Smooth muscle cell (in vitro differentiated cells): ENCODE measurements around the gene C5orf52. TPM values are rescaled to one million over a fixed set of nuclear protein-coding genes. Genes with fewer than 3 reads are reported as not detected.

Experiments used
- DNase-seq: peaks from one replicate; lab custom pipeline; 2025; ENCODE audit not compliant: unreplicated experiment; lab: John Stamatoyannopoulos, UW
- H2AFZ ChIP-seq: fragments of 200-600 bp; sonication (generic); 2 replicates; pipeline ENCODE4 v1.6.0; 2016; ENCODE audit warnings: antibody characterized with exemption, low read depth, mild to moderate bottlenecking
- H3F3A ChIP-seq: fragments of 200-600 bp; sonication (generic); 2 replicates; pipeline ENCODE4 v1.6.0; 2017; ENCODE audit warnings: antibody characterized with exemption, low read depth
- H3K27ac ChIP-seq: fragments of 200-600 bp; sonication (generic); 2 replicates; pipeline ENCODE4 v1.5.1; 2016; ENCODE audit warnings: low read depth, mild to moderate bottlenecking
- H3K27me3 ChIP-seq: fragments of 200-600 bp; sonication (generic); 2 replicates; pipeline ENCODE4 v1.6.1; 2016; ENCODE audit warnings: low read depth, mild to moderate bottlenecking
- H3K36me3 ChIP-seq: fragments of 200-600 bp; sonication (generic); 2 replicates; pipeline ENCODE4 v1.5.1; 2016; ENCODE audit warnings: low read depth
- H3K4me1 ChIP-seq: fragments of 200-600 bp; sonication (generic); 2 replicates; pipeline ENCODE4 v1.5.1; 2016; ENCODE audit warnings: low read depth
- H3K4me2 ChIP-seq: fragments of 200-600 bp; sonication (generic); 2 replicates; pipeline ENCODE4 v1.6.0; 2016; ENCODE audit warnings: mild to moderate bottlenecking
- H3K4me3 ChIP-seq: fragments of 200-600 bp; sonication (generic); 2 replicates; pipeline ENCODE4 v1.5.1; 2016; ENCODE audit warnings: mild to moderate bottlenecking
- H3K79me2 ChIP-seq: fragments of 200-600 bp; sonication (generic); 2 replicates; pipeline ENCODE4 v1.6.0; 2016; ENCODE audit warnings: low read depth, mild to moderate bottlenecking
- H3K9ac ChIP-seq: fragments of 200-600 bp; sonication (generic); 2 replicates; pipeline ENCODE4 v1.6.0; 2016; ENCODE audit warnings: low read depth
- H3K9me3 ChIP-seq: fragments of 200-600 bp; sonication (generic); replicated peaks from 2 replicates; pipeline ENCODE4 v1.5.1; 2016; ENCODE audit warnings: low read depth
- H4K20me1 ChIP-seq: fragments of 200-600 bp; sonication (generic); 2 replicates; pipeline ENCODE4 v1.6.0; 2016; ENCODE audit warnings: low read depth
- WGBS: methylation state at CpG from one replicate; pipeline ENCODE4 v1.1.7; 2016; ENCODE audit warnings: low lambda C conversion rate; 5-methylcytosine and 5-hydroxymethylcytosine counted together
- polyA plus RNA-seq: library from polyadenylated mRNA; unstranded; fragments of >200 nt; fragmentation: Nextera tagmentation; extraction: Ambion mirVana; gene quantifications from 2 replicates; pipeline ENCODE4 v1.2.1, GENCODE V29; 2016
- total RNA-seq: library from RNA; depleted of rRNA; stranded (reverse); fragments of >200 nt; gene quantifications from 2 replicates; pipeline ENCODE4 v1.2.3, GENCODE V29; 2014
- TF ChIP-seq, protein P1 (sequence below): fragments of 200-600 bp; sonication (generic); IDR thresholded peaks from 2 replicates; pipeline ENCODE4 v1.5.1; 2017; ENCODE audit warnings: borderline replicate concordance, mild to moderate bottlenecking, antibody characterized with exemption; ENCODE audit not compliant: insufficient read depth, poor library complexity, severe bottlenecking

Gene C5orf52
- total and polyA plus RNA-seq, 2 experiments from 2014 or later = not detected

DNA sequence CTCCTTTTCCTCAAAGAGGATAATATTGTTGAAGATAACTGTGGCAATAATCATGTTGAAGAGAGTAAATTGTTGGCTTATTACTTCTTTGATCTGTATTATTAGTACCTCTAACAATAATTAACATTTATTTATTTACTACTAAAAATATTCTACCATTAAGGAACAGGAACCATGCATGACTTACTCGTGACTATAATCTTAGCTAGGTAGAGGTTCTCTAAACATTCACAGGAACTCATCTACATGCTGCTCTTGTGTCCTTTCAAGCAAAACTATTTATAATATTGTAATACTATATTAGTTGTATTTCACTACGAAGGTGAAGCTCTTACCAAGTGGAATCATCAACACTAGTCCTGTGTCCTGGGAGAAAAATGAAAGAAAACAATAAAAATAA, 22.2 kb upstream of the C5orf52 start:
- H3K4me3 ChIP-seq = no peak overlapping the region
- H4K20me1 ChIP-seq = no peaks in the 10 kb centered on the region
- WGBS = 89% methylated on average over 2 of the region's 2 CpGs
- DNase-seq = no peak
- H3K4me2 ChIP-seq = no peak overlapping the region
- no peak overlapping the region for H2AFZ ChIP-seq
- no peaks in the 10 kb centered on the region for H3F3A ChIP-seq
- no peaks in the 10 kb centered on the region for H3K36me3 ChIP-seq
- no peak overlapping the region for H3K9ac ChIP-seq
- no peaks in the 10 kb centered on the region for H3K79me2 ChIP-seq
- TF ChIP-seq, protein P1, sequence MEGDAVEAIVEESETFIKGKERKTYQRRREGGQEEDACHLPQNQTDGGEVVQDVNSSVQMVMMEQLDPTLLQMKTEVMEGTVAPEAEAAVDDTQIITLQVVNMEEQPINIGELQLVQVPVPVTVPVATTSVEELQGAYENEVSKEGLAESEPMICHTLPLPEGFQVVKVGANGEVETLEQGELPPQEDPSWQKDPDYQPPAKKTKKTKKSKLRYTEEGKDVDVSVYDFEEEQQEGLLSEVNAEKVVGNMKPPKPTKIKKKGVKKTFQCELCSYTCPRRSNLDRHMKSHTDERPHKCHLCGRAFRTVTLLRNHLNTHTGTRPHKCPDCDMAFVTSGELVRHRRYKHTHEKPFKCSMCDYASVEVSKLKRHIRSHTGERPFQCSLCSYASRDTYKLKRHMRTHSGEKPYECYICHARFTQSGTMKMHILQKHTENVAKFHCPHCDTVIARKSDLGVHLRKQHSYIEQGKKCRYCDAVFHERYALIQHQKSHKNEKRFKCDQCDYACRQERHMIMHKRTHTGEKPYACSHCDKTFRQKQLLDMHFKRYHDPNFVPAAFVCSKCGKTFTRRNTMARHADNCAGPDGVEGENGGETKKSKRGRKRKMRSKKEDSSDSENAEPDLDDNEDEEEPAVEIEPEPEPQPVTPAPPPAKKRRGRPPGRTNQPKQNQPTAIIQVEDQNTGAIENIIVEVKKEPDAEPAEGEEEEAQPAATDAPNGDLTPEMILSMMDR = no peak
- no peaks in the 10 kb centered on the region for H3K4me1 ChIP-seq
- H3K27me3 ChIP-seq = no peaks in the 10 kb centered on the region
- H3K9me3 ChIP-seq = no peaks in the 10 kb centered on the region
- H3K27ac ChIP-seq = no peak overlapping the region

DNA sequence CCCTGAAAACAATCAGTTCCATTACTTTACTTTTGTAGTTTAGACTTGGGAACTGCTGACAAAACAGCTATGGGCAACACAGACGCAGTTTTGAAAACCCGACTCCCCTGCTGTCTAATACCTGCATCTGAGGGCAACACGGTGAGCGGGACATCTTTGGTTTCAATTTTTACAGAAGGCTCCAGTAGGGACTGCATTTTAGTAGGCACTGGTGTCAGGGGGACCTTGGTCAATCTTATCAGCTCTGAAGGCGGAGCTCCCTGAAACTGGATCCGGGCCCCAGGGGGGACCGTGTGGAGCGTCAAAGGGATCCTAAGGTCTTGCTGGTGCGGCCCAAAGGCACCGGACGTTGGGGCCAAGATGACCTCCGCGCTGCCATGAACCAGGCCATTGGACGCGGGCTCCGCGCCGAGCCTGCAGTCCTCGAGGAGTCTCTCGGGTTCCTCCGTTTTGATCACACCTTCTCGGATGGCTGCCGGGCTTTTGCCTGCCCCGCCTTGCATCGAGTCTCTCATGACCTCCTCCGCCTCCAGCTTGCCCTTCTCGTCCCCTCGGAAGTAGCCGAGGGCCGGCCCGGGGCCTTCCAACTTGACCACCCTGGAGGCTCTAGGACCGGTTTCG, 20.2 kb upstream of the C5orf52 start:
- H3K27ac ChIP-seq = no peak overlapping the region
- DNase-seq = no peak
- no peaks in the 10 kb centered on the region for H3K27me3 ChIP-seq
- WGBS = 97% methylated on average over 33 of the region's 33 CpGs
- H3K9me3 ChIP-seq = no peaks in the 10 kb centered on the region
- no peaks in the 10 kb centered on the region for H3K36me3 ChIP-seq
- no peaks in the 10 kb centered on the region for H4K20me1 ChIP-seq
- H3K4me2 ChIP-seq = no peak overlapping the region
- H3K4me1 ChIP-seq = no peaks in the 10 kb centered on the region
- TF ChIP-seq, protein P1 = no peak
- no peak overlapping the region for H2AFZ ChIP-seq
- H3K4me3 ChIP-seq = no peak overlapping the region
- no peaks in the 10 kb centered on the region for H3F3A ChIP-seq
- no peaks in the 10 kb centered on the region for H3K79me2 ChIP-seq
- H3K9ac ChIP-seq = no peak overlapping the region

DNA sequence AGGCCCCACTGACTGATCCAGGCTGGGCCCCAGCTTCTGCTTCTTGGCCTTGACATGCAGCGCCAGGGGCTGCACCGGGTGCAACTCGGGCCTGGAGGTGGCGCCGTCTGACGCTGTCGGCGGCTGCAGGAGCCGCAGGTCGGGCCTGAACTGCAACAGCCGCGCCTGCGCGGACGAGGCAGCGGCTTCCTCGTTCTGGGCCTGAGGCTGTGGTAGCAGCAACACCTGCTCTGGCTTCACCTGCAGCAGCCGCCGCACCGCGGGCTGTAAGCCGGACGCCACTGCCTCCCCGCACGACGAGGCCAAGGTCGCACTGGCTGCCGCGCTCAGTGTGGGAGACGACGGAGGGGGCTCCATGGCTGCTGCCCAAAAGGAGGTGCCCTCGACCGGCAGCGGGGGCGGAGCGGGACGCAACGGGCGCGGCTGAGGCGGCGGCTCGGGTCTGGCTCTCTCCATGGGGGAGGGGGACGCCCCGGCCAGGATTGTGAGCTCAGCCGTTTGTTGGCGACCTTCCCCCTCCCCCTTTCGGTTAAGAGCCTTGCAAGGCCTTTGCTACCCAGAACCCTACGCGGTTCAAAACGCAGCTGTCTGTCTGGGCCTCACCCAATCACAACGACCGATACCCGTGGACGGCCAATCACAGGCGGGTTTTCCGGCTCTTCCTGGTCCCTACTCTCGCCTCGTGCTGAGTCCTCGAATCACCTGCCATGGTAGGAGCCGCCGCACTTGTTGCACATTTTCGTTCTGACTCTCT, 19.5 kb upstream of the C5orf52 start:
- H3K4me2 ChIP-seq = no peak overlapping the region
- H3K36me3 ChIP-seq = no peaks in the 10 kb centered on the region
- no peak overlapping the region for H3K27ac ChIP-seq
- no peaks in the 10 kb centered on the region for H3K9me3 ChIP-seq
- no peaks in the 10 kb centered on the region for H3F3A ChIP-seq
- H3K79me2 ChIP-seq = no peaks in the 10 kb centered on the region
- WGBS = 96% methylated on average over 50 of the region's 63 CpGs
- TF ChIP-seq, protein P1 = no peak
- H3K4me1 ChIP-seq = no peaks in the 10 kb centered on the region
- no peak for DNase-seq
- no peaks in the 10 kb centered on the region for H4K20me1 ChIP-seq
- H3K9ac ChIP-seq = no peak overlapping the region
- H2AFZ ChIP-seq = no peak overlapping the region
- H3K4me3 ChIP-seq = no peak overlapping the region
- H3K27me3 ChIP-seq = no peaks in the 10 kb centered on the region

DNA sequence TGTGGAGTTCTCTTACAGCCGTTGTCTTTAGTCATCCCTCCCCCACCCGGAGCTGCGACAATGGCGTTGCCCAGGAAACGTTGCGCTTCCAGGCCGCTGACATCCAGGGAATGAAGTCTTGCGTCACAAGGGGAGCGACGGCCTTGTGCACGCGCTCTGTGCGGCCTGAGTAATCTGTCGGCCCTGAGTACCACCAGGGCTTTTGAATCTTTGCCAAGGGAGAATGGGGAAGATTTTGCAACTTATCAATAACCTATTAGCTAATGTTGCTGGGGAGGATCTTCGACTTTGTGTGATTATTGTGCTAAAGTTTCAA, 19.0 kb upstream of the C5orf52 start, which contains the start of gene SOX30:
SOX30 (minus strand) TSS at position 62 of the 316 bp plus-strand sequence. CDS start 360 bp downstream, outside the sequence.
- no peak for DNase-seq
- no peak within 1 kb of the TSS for H3K4me3 ChIP-seq
- H4K20me1 ChIP-seq = no peaks in the 10 kb centered on the region
- no peaks in the 10 kb centered on the region for H3K27me3 ChIP-seq
- WGBS = 95% methylated on average over 15 of the region's 15 CpGs
- H2AFZ ChIP-seq = no peak within 1 kb of the TSS
- H3K9ac ChIP-seq = no peak within 1 kb of the TSS
- no peaks in the 10 kb centered on the region for H3K4me1 ChIP-seq
- no peaks in the 10 kb centered on the region for H3K79me2 ChIP-seq
- TF ChIP-seq, protein P1 = no peak
- H3K4me2 ChIP-seq = no peak within 1 kb of the TSS
- H3F3A ChIP-seq = no peaks in the 10 kb centered on the region
- H3K9me3 ChIP-seq = peaks cover 3% of the 10 kb centered on the region
- H3K27ac ChIP-seq = no peak within 1 kb of the TSS
- H3K36me3 ChIP-seq = no peaks in the 10 kb centered on the region
